IPS-18a (cell line): ENCODE results near the gene FBLN7.

Experiments
- H3K27ac ChIP-seq: one replicate; pipeline ENCODE4 v1.5.1; 2013; ENCODE audit warnings: low read length
- H3K27me3 ChIP-seq: one replicate; pipeline ENCODE4 v1.6.1; 2013; ENCODE audit warnings: mild to moderate bottlenecking, low read length; ENCODE audit not compliant: control insufficient read depth, insufficient read depth
- H3K36me3 ChIP-seq: one replicate; pipeline ENCODE4 v1.6.1; 2013; ENCODE audit warnings: low read depth, low read length; ENCODE audit not compliant: control insufficient read depth
- H3K4me1 ChIP-seq: one replicate; pipeline ENCODE4 v1.6.1; 2013; ENCODE audit warnings: low read depth, low read length; ENCODE audit not compliant: control insufficient read depth
- H3K4me3 ChIP-seq: one replicate; pipeline ENCODE4 v1.5.1; 2013; ENCODE audit warnings: low read length
- H3K9ac ChIP-seq: one replicate; pipeline ENCODE4 v1.6.1; 2013; ENCODE audit warnings: mild to moderate bottlenecking, low read length, moderate library complexity
- H3K9me3 ChIP-seq: one replicate; pipeline ENCODE4 v1.6.1; 2013; ENCODE audit warnings: low read depth, low read length; ENCODE audit not compliant: control insufficient read depth

The FBLN7 gene

DNA sequence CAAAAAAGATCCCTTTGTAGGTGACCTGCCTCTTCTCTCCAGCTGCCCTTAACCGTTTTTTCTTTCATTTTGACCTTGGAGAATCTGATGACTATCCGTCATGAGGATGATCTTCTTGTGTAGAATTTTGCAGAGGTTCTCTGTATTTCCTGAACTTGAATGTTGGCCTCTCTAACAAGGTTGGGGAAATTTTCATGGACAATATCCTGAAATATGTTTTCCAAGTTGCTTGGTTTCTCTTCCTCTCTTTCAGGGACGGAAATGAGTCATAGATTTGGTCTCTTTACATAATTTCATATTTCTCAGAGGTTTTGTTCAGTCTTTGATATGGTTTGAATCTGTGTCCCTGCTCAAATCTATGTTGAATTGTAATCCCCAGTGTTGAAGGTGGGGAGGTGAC is 82.6 kb downstream of the FBLN7 start:
- H3K27me3 ChIP-seq = no peaks in the 10 kb centered on the region
- no peak overlapping the region for H3K4me3 ChIP-seq
- H3K4me1 ChIP-seq = no peaks in the 10 kb centered on the region
- H3K36me3 ChIP-seq = no peaks in the 10 kb centered on the region
- H3K9me3 ChIP-seq = no peaks in the 10 kb centered on the region
- no peak overlapping the region for H3K27ac ChIP-seq
- no peak overlapping the region for H3K9ac ChIP-seq

DNA sequence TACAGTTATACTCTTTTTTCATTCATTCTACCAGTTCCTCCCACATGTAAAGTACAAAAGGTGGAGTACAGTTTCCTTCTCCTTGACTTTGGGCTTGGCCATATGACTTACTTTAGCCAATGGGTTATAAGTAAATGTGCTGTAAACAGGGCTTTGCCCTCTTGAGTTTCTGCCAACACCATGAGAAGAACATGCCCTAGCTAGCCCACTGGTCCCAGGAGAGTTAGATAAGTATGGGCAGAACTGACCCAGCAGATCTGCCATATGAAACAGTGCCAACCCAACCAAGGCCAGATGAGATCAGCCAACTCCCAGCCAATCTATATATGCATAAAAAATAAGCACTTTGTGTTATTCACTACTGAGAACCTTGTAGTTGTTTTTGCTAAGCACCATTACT is 91.2 kb downstream of the FBLN7 start:
- no peaks in the 10 kb centered on the region for H3K27me3 ChIP-seq
- no peaks in the 10 kb centered on the region for H3K9me3 ChIP-seq
- H3K4me3 ChIP-seq = no peak overlapping the region
- H3K27ac ChIP-seq = no peak overlapping the region
- H3K4me1 ChIP-seq = no peaks in the 10 kb centered on the region
- peaks cover 3% of the 10 kb centered on the region for H3K36me3 ChIP-seq
- no peak overlapping the region for H3K9ac ChIP-seq

DNA sequence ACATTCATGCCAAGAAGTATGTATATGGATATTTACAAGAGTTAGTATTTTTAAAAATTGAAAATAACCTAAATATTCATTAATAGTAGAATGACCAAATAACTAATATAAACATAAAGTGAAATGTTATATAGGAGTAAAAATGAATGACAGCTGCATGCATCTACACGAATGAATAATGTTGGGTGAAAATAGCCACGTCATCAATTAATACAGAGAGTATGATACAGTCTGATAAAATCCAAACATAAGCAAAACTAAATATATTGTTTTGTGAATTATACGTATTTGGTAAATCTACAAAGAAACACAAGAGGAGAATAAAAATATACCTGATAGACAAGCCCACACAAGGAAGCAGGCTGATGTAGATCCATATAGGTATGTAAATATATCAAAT is 92.2 kb downstream of the FBLN7 start:
- Histone ChIP-seq H3K27ac (no peak overlapping the region), H3K4me3 (no peak overlapping the region), H3K4me1 (no peaks in the 10 kb centered on the region), H3K9ac (no peak overlapping the region), H3K27me3 (no peaks in the 10 kb centered on the region), H3K36me3 (peaks cover 4% of the 10 kb centered on the region), H3K9me3 (no peaks in the 10 kb centered on the region)
